CD4-positive, alpha-beta T cell treated with Interleukin-1 beta for 1 hour (primary cell): Measurements from ENCODE around the gene LRRC8D.
"Not testable (repeated sequence)": the region's sequence is repeated elsewhere in the genome, so short reads cannot be mapped to it uniquely, and the experiment has no call there.

Experiments
- DNase-seq, 2 donors: peaks; one replicate each; pipeline ENCODE4 v3.0.0-alpha.2; 2020 to 2022

The LRRC8D gene

DNA sequence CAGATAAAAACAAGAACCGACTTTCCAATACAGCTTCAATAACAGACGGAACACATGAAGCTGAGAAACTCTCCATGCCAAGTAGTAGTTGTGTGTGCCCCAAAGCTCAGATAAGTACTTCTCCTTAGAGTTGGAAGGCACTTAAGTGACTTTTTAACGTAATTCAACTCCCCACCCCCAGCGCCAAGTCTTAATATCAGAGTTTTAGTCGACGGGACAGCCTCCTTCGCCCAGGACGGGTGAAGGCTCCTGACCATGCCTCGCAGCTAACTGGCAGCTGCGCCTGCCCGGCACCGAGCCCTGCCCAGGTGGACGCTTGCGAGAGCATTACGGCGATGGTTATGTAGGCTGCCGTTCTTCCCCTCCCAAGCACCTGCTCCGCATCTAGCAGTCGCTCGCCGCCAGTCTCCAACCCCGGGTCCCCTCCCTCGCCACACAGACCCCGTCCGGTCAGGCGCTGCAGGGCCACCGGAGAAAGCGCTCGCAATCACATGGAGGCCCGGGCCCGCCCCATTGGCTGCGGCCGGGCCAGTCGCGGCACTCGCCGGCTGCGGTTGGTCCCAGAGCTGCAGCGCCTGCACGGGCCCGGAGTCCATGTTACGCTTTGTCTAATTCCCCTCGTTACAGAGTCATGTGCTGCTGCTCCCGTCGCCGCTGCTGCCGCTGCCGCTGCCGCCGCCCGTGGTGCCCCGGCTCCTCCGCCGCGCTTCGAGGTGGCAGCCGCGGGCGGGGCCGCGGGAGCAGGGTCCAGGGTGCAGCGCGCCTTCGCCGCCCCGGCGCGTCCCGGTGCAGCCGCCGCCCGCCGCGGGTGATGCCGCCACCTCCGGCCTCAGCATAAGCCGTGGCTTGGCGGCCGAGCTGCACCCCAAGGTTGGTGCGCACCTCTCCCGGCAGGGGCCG, at the start of gene LRRC8D:
Gene LRRC8D (plus strand): TSS at position 611 of the 900 bp plus-strand sequence. CDS start 112,037 bp downstream, outside the sequence.
- DNase-seq: peak; percentile 72 to 73

GRCh38 chr1:89771991-89772560, 48.8 kb upstream of the LRRC8D start:
- no peak for DNase-seq

GRCh38 chr1:89776104-89776503, 44.7 kb upstream of the LRRC8D start:
- not testable (repeated sequence) for DNase-seq

DNA sequence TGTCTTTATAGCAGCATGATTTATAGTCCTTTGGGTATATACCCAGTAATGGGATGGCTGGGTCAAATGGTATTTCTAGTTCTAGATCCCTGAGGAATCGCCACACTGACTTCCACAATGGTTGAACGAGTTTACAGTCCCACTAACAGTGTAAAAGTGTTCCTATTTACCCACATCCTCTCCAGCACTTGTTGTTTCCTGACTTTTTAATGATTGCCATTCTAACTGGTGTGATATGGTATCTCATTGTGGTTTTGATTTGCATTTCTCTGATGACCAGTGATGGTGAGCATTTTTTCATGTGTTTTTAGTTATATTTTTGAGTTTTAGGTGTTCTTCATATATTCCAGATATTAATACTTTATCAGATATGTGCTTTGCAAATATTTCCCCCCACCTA, 43.6 kb upstream of the LRRC8D start:
- not testable (repeated sequence) for DNase-seq

GRCh38 chr1:89779151-89779940, 41.5 kb upstream of the LRRC8D start:
- no peak for DNase-seq

GRCh38 chr1:89780721-89781120, 40.1 kb upstream of the LRRC8D start:
- DNase-seq: peak in 1 of 2 donors; percentile 48

GRCh38 chr1:89781494-89782126, 39.2 kb upstream of the LRRC8D start:
- peak; percentile 42 to 44 for DNase-seq

GRCh38 chr1:89786628-89787214, 34.1 kb upstream of the LRRC8D start:
- DNase-seq: no peak

- DNase-seq: no peak
Observed at GRCh38 chr1:89790592-89790991, 30.2 kb upstream of the LRRC8D start.

GRCh38 chr1:89791064-89791726, 29.6 kb upstream of the LRRC8D start:
- DNase-seq: no peak

GRCh38 chr1:89794406-89794805, 26.4 kb upstream of the LRRC8D start:
- DNase-seq: no peak

- DNase-seq: not testable (repeated sequence)
Observed at GRCh38 chr1:89795571-89795970, 25.3 kb upstream of the LRRC8D start.

DNA sequence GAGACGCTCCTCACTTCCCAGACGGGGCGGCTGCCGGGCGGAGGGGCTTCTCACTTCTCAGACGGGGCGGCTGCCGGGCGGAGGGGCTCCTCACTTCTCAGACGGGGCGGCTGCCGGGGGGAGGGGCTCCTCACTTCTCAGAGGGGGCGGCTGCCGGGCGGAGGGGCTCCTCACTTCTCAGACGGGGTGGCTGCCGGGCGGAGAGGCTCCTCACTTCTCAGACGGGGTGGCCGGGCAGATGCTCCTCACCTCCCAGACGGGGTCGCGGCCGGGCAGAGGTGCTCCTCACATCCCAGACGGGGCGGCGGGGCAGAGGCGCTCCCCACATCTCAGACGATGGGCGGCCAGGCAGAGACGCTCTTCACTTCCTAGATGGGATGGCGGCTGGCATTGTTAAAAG, 23.0 kb upstream of the LRRC8D start:
- not testable (repeated sequence) for DNase-seq

- DNase-seq: no peak
Observed at GRCh38 chr1:89799495-89799894, 21.3 kb upstream of the LRRC8D start.

- no peak for DNase-seq
Observed at GRCh38 chr1:89800022-89800655, 20.7 kb upstream of the LRRC8D start.

- no peak for DNase-seq
Observed at GRCh38 chr1:89800718-89801117, 20.1 kb upstream of the LRRC8D start.

- no peak for DNase-seq
Observed at GRCh38 chr1:89802051-89802450, 18.8 kb upstream of the LRRC8D start.

GRCh38 chr1:89802841-89803240, 18.0 kb upstream of the LRRC8D start:
- no peak for DNase-seq

DNA sequence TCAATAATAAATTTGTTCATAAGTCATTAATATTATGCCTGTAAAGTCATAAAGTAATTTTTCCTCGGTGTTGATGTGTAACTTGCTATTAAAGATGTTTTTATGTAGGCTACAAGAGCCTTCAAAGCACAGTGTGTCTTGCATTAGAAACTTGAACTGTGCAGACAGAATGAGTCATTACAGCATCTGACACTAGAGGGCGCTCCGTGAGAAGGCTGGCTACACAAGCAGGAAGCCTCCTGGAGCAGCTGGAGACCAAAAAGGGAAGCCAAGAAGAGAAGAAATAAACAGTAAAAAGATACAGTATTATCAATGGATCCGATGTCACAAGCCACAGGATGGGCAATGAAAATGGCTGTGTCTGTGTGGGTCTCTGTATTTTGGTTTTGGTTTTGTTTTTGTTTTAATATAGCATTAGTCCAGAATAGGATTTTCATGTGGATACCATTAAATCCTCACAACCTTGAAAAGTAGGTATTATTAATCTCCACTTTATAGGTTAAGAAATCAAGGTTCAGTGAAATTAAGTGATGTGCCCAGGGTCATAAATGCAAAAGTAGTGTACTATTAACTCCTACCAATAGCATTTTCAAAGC, 16.1 kb upstream of the LRRC8D start:
- peak; percentile 81 to 84 for DNase-seq

- no peak for DNase-seq
Observed at GRCh38 chr1:89806616-89807015, 14.2 kb upstream of the LRRC8D start.

- DNase-seq: no peak
Observed at GRCh38 chr1:89807503-89807902, 13.3 kb upstream of the LRRC8D start.
